NCI-H748 (cell line): ENCODE results near the gene RBMS1.
A peak's percentile ranks its signal among the peaks of the same experiment; 100 is the strongest.
"Not testable (repeated sequence)": the region's sequence is repeated elsewhere in the genome, so short reads cannot be mapped to it uniquely, and the experiment has no call there.

Source experiments
- DNase-seq: peaks from one replicate; lab custom pipeline; 2025; ENCODE audit not compliant: unreplicated experiment; lab: John Stamatoyannopoulos, UW

RBMS1 gene

DNA sequence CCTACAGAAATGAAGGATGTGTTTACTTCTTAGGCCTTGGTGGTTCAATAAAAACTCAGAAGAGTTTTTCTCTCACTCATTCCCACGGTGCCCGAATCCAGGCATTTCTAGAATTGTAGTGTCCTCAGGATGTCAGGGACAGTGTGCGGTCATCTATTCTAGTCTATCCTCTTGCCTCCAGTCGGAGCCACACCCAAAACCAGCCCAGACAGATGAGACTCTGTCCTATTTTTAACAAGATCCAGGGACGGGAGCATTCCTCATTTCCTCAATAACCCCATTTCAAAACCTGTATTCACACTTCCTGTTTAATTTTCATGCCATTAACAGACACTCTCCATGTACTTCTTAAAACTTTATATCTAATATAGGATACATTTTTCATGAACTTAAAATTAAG lies 11.6 kb upstream of the RBMS1 start:
- DNase-seq, result no peak

DNA sequence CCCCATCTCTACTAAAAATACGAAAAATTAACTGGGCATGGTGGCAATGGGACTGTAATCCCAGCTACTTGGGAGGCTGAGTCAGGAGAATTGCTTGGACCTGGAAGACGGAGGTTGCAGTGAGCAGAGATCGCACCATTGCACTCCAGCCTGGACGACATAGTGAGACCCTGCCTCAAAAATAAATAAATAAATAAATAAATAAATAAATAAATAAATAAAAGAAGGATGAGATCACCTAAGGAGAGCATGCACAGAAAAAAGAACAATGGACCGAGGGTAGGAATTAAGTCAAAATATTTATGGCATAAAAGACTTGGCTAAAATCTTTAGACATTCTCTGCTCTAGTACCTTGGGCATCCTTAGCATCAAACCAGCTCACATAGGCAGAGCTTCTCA lies 8.9 kb upstream of the RBMS1 start:
- no peak for DNase-seq

DNA sequence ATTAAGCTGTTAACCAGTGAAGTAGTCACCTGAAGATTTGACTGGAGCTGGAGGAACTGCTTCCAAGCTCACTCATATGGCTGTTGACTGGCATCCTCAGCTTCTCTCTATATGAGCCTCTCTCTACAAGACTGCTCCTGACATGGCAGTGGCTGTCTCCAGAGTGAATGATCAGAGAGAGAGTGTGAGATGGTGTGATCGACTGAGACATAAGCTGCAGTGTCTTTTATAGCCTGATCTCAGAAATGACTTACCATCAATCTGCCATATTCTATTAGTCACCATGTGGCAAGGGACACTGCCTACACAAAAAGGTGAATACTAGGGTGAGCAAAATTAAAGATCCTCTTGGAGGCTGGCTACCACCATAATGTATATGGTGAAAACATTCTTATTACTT lies 7.8 kb upstream of the RBMS1 start:
- no peak for DNase-seq

DNA sequence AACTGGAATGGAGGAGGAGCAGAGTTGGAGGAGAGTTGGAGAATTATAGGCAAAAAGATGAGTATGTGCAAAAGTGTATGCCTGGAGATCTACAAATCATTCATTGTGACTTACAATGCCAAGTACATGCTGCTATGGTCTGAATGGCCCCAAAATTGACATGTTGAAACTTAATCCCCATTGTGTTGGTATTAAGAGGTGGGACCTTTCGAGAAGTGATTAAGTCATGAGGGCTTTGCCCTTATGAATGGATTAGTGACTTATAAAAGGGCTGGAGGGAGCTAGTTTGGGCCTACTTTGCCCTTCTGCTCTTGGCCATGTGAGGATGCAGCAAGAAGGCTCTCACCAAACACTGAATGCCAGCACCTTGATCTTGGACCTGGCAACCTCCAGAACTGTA lies 6.3 kb upstream of the RBMS1 start:
- DNase-seq, result no peak

DNA sequence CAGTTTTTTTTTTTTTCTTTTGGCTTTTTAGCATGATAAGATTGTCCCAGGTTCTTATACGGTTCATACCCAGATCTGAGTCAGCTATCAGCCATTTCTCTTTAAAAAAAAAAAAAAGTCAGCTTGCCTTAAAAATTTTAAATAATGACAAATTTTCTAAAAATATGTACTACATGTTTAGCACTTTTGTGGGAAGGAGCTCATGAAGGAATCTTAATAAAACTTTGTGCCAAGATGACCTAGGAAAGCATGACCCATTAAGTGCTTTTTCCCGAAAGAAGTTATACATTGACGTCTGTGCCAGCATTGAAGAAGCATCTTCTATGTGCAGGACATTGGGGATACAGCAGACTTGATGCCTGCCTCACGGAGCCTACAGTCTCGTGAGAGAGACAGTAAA lies 4.5 kb upstream of the RBMS1 start:
- no peak for DNase-seq

DNA sequence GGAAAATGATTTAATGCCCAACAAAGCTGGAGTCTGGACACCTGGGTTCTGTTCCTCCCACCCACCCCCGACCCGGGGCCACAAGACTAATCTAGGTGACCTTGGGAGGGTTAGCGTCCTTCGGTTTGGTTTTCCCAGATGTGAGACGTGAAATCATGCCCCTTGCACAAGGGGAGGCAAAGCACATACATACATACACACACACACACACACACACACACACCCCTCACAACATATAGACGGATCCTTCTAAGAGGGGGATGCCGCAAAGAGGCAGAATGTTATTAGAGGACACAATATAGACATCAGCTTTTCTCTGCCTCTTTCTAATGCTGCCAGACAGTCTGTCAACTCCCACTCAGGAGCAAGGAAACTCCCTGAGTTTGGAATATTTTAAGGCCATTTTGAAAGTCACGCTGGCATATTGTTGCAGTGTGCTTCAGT lies 616 bp upstream of the RBMS1 start:
- peak; percentile 75 for DNase-seq

DNA sequence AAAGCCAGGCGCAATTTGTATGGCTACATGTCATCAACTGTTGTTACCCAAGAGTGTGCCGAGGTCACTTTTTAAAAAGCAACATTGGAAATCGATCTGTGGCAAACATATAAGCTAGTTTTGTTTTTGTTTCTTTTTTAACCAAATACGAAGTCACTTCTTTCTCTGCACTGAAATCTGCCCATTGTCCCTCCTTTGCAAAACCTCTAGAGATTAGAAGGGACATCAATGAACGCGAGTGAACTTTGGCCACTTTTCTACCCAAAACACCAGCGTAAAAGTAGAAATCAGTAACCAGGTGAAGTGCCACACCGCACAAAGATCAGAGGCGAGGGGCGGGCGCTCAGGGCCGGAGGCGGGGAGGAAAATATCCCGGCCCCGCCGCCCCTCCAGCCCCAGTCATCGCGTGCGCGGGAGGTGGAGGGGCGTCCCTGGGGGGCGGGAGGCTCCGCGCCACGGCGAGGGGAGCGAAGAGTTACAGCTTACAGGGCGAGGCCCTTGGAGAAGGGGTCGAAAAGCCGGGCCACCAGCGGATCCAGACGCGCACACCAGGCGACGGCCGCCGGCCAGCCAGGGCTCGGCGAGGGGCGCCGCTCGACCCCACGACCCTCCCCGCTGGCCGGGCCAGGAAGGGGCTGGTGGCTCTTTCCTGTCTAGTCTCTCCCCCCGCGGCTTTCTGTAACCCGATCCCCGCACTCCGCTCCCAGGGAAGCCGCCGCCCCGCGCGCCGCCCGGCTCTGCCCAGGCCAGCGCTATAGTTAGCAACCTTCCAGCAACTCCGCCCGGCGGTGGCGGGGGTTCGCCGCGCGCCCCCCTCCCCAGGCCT lies 993 bp downstream of the RBMS1 start:
- peak; percentile 90 for DNase-seq

DNA sequence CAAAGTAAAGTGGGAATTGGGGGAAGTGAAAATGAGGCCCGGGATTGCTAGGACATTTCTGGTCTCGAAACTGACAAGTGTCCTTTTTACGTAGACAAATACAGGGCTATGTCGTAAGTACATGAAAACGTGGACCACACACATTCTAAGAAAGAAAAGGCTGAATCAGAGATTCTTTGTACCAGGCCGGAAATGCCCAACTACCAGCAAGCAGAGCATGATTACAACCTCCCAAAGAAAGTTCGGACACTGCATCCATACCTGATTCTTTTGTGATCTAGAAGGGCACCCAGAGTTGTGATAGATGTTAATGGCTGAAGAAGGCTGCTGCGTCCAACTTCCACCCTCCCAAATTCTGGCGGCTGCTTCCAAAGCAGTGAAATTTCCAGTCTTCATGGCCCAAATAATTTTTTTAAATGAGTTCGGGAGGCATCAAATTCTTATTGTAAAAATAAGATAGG lies 1.7 kb downstream of the RBMS1 start:
- DNase-seq, result peak; percentile 41

DNA sequence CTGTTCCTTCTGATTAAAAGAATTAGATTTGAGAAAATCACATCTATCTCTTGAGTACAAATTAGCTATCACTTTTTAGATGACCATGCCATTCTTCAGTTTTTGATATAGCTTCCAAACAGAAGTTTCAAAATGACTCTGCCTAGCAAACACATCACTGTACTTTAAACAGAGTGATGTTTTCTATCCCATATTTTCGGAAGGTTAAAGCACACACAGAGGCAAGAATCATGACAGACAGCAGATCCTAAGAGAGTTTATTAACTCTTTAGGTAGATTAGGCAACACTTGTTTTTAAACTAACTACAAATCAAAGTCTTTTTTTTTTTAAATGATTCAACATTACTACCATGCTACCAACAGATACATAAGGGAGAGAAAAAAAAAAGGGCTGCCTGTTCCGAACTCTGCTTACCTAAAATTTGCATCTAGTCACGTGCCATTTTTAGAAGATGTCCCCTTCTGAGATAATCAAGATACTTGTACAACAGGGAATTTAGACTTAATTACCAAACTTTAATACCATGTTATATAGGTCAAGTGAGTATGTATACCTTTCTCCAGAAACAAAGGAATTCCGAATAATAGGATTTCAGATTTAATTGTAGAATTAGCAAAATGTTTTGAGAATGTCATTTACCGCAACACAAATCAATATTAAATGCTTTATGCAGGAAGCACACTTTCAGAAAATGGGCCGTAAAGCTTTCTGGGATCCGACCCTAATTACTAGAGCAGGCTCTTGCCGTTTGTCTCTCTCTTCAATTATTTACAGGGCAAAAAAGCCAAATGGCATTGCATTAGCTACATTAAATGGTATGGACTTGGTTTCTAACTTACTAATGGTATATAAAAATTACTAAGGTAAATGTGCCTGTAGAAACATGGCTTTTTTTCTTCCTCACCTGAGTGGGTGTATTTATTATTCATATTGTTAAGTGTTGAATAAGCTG lies 2.6 kb downstream of the RBMS1 start:
- DNase-seq, result peak; percentile 42

DNA sequence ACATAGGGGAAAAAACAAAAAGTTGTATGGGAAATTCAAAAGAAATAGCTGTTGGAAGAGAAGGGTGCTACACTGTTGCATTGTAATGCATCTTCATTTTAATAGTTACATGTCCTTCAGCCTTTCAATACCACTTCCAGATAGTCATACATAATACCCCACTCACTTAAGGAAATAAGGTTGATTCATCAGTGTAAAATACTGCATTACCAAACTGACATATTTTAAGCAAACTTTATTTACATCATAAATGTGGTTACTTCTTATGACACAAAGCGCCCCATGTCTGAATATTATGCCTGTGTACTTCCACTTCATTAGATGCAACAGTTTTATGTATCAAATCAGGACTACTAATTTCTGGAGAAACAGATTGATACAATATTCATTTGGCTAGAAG lies 4.5 kb downstream of the RBMS1 start:
- no peak for DNase-seq

DNA sequence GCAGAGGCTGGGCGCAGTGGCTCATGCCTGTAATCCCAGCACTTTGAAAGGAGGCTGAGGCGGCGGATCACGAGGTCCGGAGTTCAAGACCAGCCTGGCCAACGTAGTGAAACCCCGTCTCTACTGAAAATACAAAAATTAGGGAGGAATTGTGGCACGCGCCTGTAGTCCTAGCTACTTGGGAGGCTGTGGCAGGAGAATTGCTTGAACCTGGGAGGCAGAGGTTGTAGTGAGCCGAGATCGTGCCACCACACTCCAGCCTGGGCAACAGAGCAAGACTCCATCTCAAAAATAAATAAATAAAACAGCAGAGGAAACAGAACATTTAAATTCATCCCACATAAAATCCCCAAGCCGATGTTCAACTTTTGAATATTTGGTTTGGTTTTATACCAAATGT lies 5.3 kb downstream of the RBMS1 start:
- DNase-seq, result not testable (repeated sequence)

DNA sequence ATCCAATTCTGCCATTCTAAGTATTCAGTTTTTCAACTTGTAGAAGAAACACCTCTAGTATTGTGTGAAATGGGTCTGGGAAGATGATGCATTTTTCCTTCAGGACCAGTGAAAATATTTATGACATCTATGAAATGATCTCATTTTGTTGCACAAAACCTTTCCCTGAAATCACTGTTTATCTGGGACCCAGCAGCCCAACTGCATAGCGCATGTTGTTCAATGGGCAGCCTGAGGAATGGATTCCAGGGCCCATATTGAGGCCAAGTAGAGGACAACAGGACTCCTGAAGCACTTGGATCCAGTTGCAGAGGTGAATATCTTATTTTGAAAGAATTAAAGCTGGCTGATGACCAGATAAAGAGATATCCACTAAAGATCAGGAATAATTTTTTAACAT lies 7.3 kb downstream of the RBMS1 start:
- DNase-seq, result no peak

DNA sequence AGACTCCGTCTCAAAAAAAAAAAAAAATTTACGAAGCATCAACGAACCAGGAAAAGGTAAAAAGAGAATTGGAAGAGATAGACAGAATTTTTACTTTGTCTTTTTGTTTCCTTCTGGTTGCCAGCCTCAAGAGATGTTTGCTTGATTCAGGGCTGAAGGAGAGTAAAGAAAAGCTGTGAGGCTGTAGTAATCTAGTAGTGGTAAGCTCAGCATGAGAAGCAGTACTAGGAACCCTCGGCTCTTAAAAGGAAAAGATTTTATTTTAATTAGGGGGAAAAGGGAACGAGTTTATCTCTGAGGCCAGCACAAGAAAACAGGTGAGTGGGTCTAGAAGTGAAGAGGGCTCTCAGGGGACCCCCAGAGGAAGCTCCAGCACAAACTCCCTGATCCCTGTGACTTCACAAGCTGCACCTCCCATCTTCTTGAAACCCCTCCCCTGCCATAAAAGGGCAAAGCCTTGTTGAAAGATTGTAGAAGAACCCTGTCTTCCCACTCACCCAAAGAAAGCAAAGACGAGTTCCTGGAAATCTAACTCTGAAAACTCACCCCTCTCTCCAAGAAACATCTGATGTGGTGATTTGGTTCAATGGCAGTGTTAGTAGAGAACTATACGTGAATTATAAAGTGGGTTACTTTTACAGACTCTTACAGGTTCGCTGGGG lies 8.6 kb downstream of the RBMS1 start:
- no peak for DNase-seq

DNA sequence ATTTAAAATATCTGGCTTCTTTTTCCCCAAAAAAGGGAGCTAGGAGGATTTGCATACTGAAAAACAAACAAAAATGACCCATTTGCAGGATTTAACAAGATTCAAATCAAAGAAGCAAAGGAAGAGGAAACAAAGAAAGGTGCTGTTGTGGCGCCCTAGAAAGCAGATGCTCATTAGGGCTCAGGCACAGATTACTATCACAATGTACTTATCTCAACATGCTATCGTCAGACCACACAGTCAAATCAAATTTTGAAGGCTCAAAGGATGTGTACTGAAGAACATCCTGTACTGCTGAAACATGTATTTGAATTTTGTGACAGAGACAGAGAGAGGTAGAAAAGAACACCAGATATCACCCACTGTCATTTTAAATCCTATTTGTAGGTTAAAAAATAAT lies 10.9 kb downstream of the RBMS1 start:
- peak; percentile 79 for DNase-seq

DNA sequence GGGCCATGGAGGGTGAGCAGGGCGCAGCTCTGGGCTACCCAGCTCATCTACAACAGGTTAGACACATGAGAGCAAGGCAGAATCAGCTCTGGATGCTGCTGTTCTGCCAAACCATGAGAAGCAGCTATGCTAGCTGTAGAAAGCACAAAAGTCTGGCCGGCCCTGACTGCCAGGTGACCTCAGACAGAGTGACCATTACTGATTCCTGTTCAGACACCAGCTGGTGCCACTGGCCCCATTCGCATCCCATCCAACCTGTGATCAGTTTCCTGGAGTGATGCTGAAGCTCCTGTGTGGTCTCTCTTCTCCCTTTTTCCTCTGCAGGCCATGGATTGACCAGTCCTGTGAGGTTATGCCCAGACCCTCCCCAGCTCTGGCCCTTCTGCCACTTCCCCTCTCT lies 14.3 kb downstream of the RBMS1 start:
- DNase-seq, result peak; percentile 48

DNA sequence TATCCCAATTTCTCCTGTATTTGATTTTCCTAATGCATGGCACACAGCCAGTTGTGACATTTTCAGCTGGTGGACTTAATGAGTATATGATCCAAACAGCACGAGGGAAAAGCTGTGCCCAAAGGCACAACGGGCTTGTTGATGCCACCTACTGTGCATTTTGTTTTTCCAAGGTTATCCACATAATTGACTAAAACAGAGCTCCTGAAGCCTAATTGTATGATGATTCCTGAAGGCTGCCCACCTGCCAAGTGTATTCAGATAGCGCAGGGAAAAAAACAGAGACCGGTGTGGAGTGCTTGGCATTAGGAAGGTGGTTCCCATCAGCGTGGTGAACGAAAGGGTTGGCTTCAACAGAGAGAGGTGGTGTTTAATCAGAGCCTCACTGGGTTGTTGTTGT lies 14.9 kb downstream of the RBMS1 start:
- peak; percentile 98 for DNase-seq

DNA sequence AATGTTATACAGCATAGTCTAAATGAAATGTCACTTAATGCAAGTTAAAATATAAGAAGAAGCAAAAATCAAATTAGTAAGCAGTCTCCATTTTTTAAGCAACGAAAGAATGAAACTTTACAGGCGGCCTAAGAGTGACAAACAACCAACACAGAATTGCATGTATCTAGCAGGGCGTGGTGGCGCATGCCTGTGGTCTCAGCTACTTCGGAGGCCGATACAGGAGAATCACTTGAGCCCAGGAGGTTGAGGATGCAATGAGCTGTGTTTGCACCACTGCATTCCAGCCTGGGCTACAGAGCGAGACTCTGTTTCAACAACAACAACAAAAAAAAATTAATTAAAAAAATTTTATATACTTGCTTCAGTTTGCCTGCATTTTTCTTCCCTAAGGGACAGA lies 16.6 kb downstream of the RBMS1 start:
- no peak for DNase-seq

DNA sequence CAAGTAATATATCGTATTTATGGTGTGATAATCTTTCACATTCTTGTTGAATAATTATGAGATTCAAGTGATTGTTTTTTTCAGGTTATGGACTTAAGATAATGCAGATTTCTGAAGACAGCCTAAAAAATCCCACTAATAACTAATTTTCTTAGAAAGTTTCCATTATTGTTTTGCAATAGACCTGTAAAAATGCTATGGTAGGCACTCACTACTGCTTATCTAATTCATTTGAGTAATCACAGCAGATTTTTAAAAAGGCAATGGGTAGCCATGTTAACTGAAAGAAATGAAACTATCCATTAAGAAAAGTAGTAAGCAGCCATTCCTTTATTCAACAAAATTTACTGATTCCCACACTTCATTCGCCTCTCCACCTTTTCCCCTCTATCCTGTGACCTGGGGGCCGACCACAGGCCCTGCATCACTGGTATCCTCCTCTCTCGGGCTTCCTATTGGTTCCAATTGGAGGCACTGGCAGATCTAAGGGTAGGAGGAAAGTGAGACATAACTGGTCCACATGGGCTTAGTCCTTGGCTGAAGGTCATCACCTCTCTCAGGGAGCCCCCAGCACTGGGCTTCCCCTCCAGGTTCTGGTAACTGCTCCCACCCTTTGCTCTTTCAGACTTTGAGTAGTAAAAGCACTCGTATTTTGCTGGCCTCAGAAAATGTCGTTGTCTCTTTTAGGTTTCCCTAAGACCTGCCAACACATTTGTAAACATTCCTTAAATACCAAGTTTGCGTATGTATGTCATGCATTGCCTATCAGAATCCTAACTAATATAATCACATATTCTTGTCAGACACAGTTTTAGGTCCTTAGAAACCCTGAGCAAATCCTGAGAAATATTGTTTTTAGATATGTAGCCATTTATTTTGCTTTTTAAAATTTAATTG lies 18.5 kb downstream of the RBMS1 start:
- DNase-seq, result no peak

DNA sequence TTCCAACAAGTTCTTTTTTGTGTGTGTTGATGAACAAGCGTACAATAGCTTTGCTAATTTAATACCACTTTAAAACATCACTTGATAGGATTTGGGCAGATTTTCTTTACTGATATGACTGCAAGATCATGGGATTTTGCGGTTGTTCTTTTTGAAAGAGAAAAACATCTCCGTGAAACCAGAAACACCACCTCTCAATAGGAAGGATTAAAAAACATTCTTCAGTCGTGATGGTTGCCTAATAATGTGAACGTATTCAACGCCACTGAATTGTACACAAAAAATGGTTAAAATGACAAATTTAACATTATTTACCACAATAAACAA lies 19.3 kb downstream of the RBMS1 start:
- DNase-seq, result no peak

DNA sequence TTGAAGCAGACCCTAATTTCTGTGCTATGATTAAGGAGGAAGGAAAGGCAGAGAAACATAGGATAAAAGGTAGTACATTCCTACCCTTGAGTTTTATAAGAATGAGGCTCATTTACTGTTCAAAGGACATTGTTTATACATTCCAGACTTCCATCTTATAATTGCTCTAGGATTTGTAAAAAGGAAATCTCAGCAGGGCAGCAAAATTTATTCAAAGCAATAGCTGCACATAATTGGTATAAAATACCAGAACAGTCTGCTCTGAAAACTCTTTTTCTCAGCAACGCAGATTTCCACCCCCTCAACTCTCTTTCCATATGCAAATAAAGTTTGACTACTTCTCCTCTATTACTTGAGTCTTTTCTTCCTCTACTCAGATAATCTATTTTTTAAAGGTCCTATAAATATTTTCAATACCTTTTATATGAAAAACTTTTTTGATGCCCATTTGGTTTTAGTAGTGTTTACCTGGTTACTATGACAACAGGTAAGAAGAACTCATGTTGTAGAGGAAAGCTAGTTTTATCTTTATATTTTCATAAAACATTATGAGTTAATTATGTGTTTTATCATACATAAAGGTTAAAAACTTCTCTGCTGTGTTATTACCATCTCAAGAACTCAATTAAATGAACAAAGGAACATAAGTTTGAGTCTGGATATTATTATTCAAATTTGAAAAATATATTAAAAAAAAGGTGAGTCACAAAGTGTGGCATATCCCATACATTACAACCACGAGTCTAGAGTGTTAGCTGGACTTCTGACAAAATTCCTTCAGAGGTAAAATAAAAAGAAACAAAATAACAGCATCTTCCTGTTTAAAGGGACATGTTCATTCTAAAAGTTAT lies 19.9 kb downstream of the RBMS1 start:
- DNase-seq, result peak; percentile 29
